Inflammatory macrophage (primary cell): ENCODE data around the gene KLRF2.

Source experiments
- DNase-seq, 2 donors: peaks; one replicate each; pipeline ENCODE4 v3.0.0-alpha.2; 2020 to 2022

The KLRF2 gene

GRCh38 chr12:9888665-9889273 lies 7.5 kb downstream of the KLRF2 start:
- DNase-seq: no peak

- no peak for DNase-seq
These were observed 14.1 kb downstream of the KLRF2 start for GRCh38 chr12:9895215-9895971.

- no peak for DNase-seq
These were observed 16.2 kb downstream of the KLRF2 start for GRCh38 chr12:9897535-9897934.

- DNase-seq: no peak
These were observed 17.9 kb downstream of the KLRF2 start for GRCh38 chr12:9899209-9899608.

GRCh38 chr12:9900930-9901329 lies 19.6 kb downstream of the KLRF2 start:
- no peak for DNase-seq

GRCh38 chr12:9902539-9903228 lies 21.4 kb downstream of the KLRF2 start:
- DNase-seq: no peak

- peak; percentile 5 to 16 for DNase-seq
These were observed 25.6 kb downstream of the KLRF2 start for GRCh38 chr12:9906873-9907272.

- no peak for DNase-seq
These were observed 26.5 kb downstream of the KLRF2 start for GRCh38 chr12:9907769-9908168.

GRCh38 chr12:9908350-9908749 lies 27.1 kb downstream of the KLRF2 start:
- DNase-seq: no peak

- no peak for DNase-seq
These were observed 28.4 kb downstream of the KLRF2 start for GRCh38 chr12:9909724-9910123.

- DNase-seq: no peak
These were observed 29.6 kb downstream of the KLRF2 start for GRCh38 chr12:9910716-9911421.

- no peak for DNase-seq
These were observed 30.4 kb downstream of the KLRF2 start for GRCh38 chr12:9911708-9912107.

GRCh38 chr12:9919443-9919842 lies 38.2 kb downstream of the KLRF2 start:
- no peak for DNase-seq

- no peak for DNase-seq
These were observed 39.2 kb downstream of the KLRF2 start for GRCh38 chr12:9920451-9920850.

GRCh38 chr12:9922429-9922828 lies 41.1 kb downstream of the KLRF2 start:
- DNase-seq: no peak

GRCh38 chr12:9925705-9926393 lies 44.6 kb downstream of the KLRF2 start:
- DNase-seq: peak; percentile 54 to 64

- no peak for DNase-seq
These were observed 45.6 kb downstream of the KLRF2 start for GRCh38 chr12:9926876-9927275.

- peak in 1 of 2 donors; percentile 33 for DNase-seq
These were observed 47.3 kb downstream of the KLRF2 start for GRCh38 chr12:9928607-9929006.

GRCh38 chr12:9931245-9931644 lies 50.0 kb downstream of the KLRF2 start:
- DNase-seq: no peak

- no peak for DNase-seq
These were observed 51.0 kb downstream of the KLRF2 start, which contains the start of gene CLEC2A for GRCh38 chr12:9932270-9932669. TSS of gene CLEC2A (minus strand) at chr12:9932370. CDS start at chr12:9932329, 41 bp downstream.

GRCh38 chr12:9933958-9934357 lies 52.7 kb downstream of the KLRF2 start:
- peak in 1 of 2 donors; percentile 11 for DNase-seq

GRCh38 chr12:9935026-9935425 lies 53.7 kb downstream of the KLRF2 start:
- no peak for DNase-seq
